GM23338 (cell line): ENCODE measurements around the gene MYO9A. TPM values are rescaled to one million over a fixed set of nuclear protein-coding genes. Genes with fewer than 3 reads are reported as not detected.

Source experiments
- ATAC-seq: fragments of 200-7000 bp; cut with Tn5 transposase; 3 replicates; pipeline ENCODE4 v1.9.1; 2020
- DNase-seq: peaks from one replicate; pipeline ENCODE4 v3.0.0-alpha.2; 2015; ENCODE audit warnings: low spot score
- H2AFZ ChIP-seq: fragments of 200-600 bp; sonication (generic); 2 replicates; pipeline ENCODE4 v1.8.0; 2016; ENCODE audit warnings: antibody characterized with exemption, mild to moderate bottlenecking, moderate library complexity
- H3F3A ChIP-seq: fragments of 200-600 bp; sonication (generic); replicated peaks from 2 replicates; pipeline ENCODE4 v1.8.0; 2017; ENCODE audit warnings: antibody characterized with exemption, mixed run types, low read depth
- H3K27ac ChIP-seq: fragments of 200-600 bp; sonication (generic); 2 replicates; pipeline ENCODE4 v1.6.1; 2016; ENCODE audit warnings: low read depth
- H3K27me3 ChIP-seq: fragments of 200-600 bp; sonication (generic); 2 replicates; pipeline ENCODE4 v1.8.0; 2016; ENCODE audit warnings: mild to moderate bottlenecking, mixed run types, moderate library complexity; ENCODE audit not compliant: insufficient read depth
- H3K36me3 ChIP-seq: fragments of 200-600 bp; sonication (generic); 2 replicates; pipeline ENCODE4 v1.8.0; 2016; ENCODE audit warnings: mild to moderate bottlenecking; ENCODE audit not compliant: insufficient read depth
- H3K4me1 ChIP-seq: fragments of 200-600 bp; sonication (generic); 2 replicates; pipeline ENCODE4 v1.8.0; 2016; ENCODE audit warnings: mild to moderate bottlenecking, moderate library complexity; ENCODE audit not compliant: insufficient read depth
- H3K4me2 ChIP-seq: fragments of 200-600 bp; sonication (generic); 2 replicates; pipeline ENCODE4 v1.7.1; 2017; ENCODE audit warnings: mixed run types
- H3K4me3 ChIP-seq: fragments of 200-600 bp; sonication (generic); 2 replicates; pipeline ENCODE4 v1.6.1; 2016; ENCODE audit warnings: mixed run types
- H3K79me2 ChIP-seq: fragments of 200-600 bp; sonication (generic); replicated peaks from 2 replicates; pipeline ENCODE4 v1.8.0; 2017; ENCODE audit warnings: mild to moderate bottlenecking; ENCODE audit not compliant: insufficient read depth
- H3K9me2 ChIP-seq: fragments of 200-600 bp; sonication (generic); 2 replicates; pipeline ENCODE4 v1.8.0; 2017; ENCODE audit not compliant: insufficient read depth
- H4K20me1 ChIP-seq: fragments of 200-600 bp; sonication (generic); replicated peaks from 2 replicates; pipeline ENCODE4 v1.8.0; 2017; ENCODE audit warnings: mild to moderate bottlenecking; ENCODE audit not compliant: insufficient read depth
- H3K27ac Mint-ChIP-seq: 2 replicates; pipeline ENCODE4 v1.8.0; 2020; ENCODE audit warnings: inconsistent platforms, mild to moderate bottlenecking, moderate library complexity, mixed read lengths
- H3K27me3 Mint-ChIP-seq: 3 replicates; pipeline ENCODE4 v1.8.0; 2022; ENCODE audit warnings: low read depth, mild to moderate bottlenecking, moderate library complexity, mixed read lengths, inconsistent platforms; ENCODE audit not compliant: insufficient read depth, poor library complexity
- H3K36me3 Mint-ChIP-seq: 3 replicates; pipeline ENCODE4 v1.8.0; 2021; ENCODE audit warnings: low read depth, mild to moderate bottlenecking, inconsistent platforms, moderate library complexity, mixed read lengths
- H3K4me1 Mint-ChIP-seq: 3 replicates; pipeline ENCODE4 v1.8.0; 2020; ENCODE audit warnings: mild to moderate bottlenecking, inconsistent platforms, mixed read lengths
- H3K4me3 Mint-ChIP-seq: 3 replicates; pipeline ENCODE4 v1.8.0; 2021; ENCODE audit warnings: moderate library complexity, mild to moderate bottlenecking, inconsistent platforms, mixed read lengths
- H3K9me3 Mint-ChIP-seq: 3 replicates; pipeline ENCODE4 v1.8.0; 2020; ENCODE audit warnings: moderate library complexity, mild to moderate bottlenecking, inconsistent platforms, mixed read lengths
- CREB1 ChIP-seq: fragments of 250-450 bp; sonication (Bioruptor Pico); IDR thresholded peaks from 2 replicates; pipeline ENCODE4 v1.5.0; 2020; ENCODE audit warnings: low read depth, mild to moderate bottlenecking, moderate library complexity
- CTCF ChIP-seq, 2 experiments: fragments of 200-600 bp in 1 of 2; sonication (generic) in 1 of 2; conservative IDR thresholded peaks; 2 replicates each; pipeline versions ENCODE4 v1.5.1 to v1.6.1; 2016 to 2017; ENCODE audit warnings: antibody characterized with exemption in 2 of 2, low read depth in 2 of 2, mild to moderate bottlenecking in 2 of 2, moderate library complexity in 1 of 2
- ETS1 ChIP-seq: IDR thresholded peaks from 2 replicates; pipeline ENCODE4 v1.6.1; 2016; ENCODE audit warnings: antibody characterized with exemption
- EZH2 ChIP-seq: fragments of 200-600 bp; sonication (generic); IDR thresholded peaks from one replicate; pipeline ENCODE4 v1.8.0; 2017; ENCODE audit warnings: antibody characterized with exemption, mild to moderate bottlenecking, low read depth; ENCODE audit not compliant: unreplicated experiment
- EZH2phosphoT487 ChIP-seq: fragments of 200-600 bp; sonication (generic); IDR thresholded peaks from one replicate; pipeline ENCODE4 v1.8.1; 2018; ENCODE audit warnings: antibody characterized with exemption; ENCODE audit not compliant: unreplicated experiment
- JUNB ChIP-seq: IDR thresholded peaks from one replicate; pipeline ENCODE4 v1.6.1; 2016; ENCODE audit warnings: antibody characterized with exemption; ENCODE audit not compliant: unreplicated experiment
- NANOG ChIP-seq: IDR thresholded peaks from 2 replicates; pipeline ENCODE4 v1.6.1; 2016; ENCODE audit warnings: antibody characterized with exemption, borderline replicate concordance
- POLR2AphosphoS5 ChIP-seq: IDR thresholded peaks from 2 replicates; pipeline ENCODE4 v1.6.1; 2016; ENCODE audit warnings: antibody characterized with exemption, low read depth
- REST ChIP-seq: IDR thresholded peaks from one replicate; pipeline ENCODE4 v1.6.1; 2018; ENCODE audit warnings: antibody characterized with exemption; ENCODE audit not compliant: unreplicated experiment
- STAT1 ChIP-seq: IDR thresholded peaks from one replicate; pipeline ENCODE4 v1.6.1; 2016; ENCODE audit warnings: antibody characterized with exemption; ENCODE audit not compliant: unreplicated experiment
- ZNF114 ChIP-seq: fragments of 250-450 bp; sonication (Bioruptor Pico); IDR thresholded peaks from 2 replicates; pipeline ENCODE4 v1.5.0; 2020; ENCODE audit warnings: mild to moderate bottlenecking, moderate library complexity
- polyA plus RNA-seq: library from polyadenylated mRNA; unstranded; fragments of >200 nt; fragmentation: Nextera tagmentation; extraction: Ambion mirVana; gene quantifications from 2 replicates; pipeline ENCODE4 v1.2.1, GENCODE V29; 2016
- total RNA-seq: library from RNA; depleted of rRNA; stranded (reverse); fragments of >200 nt; shearing (Covaris generic); gene quantifications from 2 replicates; pipeline ENCODE4 v1.2.3, GENCODE V29; 2014

The MYO9A gene
- total and polyA plus RNA-seq, 2 experiments from 2014 or later: 11.6 to 32.8 TPM

GRCh38 chr15:72096796-72097195 is 21.2 kb downstream of the MYO9A start:
- H3K4me1 Mint-ChIP-seq: no peaks in the 10 kb centered on the region
- H3K4me3 ChIP-seq: no peak overlapping the region
- H3K79me2 ChIP-seq: peaks cover 7% of the 10 kb centered on the region; the same call in 1 of the 2 replicates
- H3K27ac Mint-ChIP-seq: no peak overlapping the region
- DNase-seq (no peak), ATAC-seq (no peak)
- peaks cover 14% of the 10 kb centered on the region; the same call in 2 of the 3 replicates for H3K36me3 Mint-ChIP-seq
- no peak for TF ChIP-seq EZH2
- no peak for TF ChIP-seq REST
- no peak for TF ChIP-seq POLR2AphosphoS5
- no peak overlapping the region for H3K4me3 Mint-ChIP-seq
- H3K36me3 ChIP-seq: no peaks in the 10 kb centered on the region
- no peak overlapping the region for H3K27ac ChIP-seq
- H3K4me2 ChIP-seq: no peak overlapping the region
- H3K27me3 ChIP-seq: no peaks in the 10 kb centered on the region
- H2AFZ ChIP-seq: no peak overlapping the region
- peaks cover 12% of the 10 kb centered on the region; the same call in 2 of the 3 replicates for H3K9me3 Mint-ChIP-seq
- H3K4me1 ChIP-seq: no peaks in the 10 kb centered on the region
- H3K9me2 ChIP-seq: no peaks in the 10 kb centered on the region
- H3K27me3 Mint-ChIP-seq: no peaks in the 10 kb centered on the region
- peaks cover 5% of the 10 kb centered on the region; the same call in 1 of the 2 replicates for H4K20me1 ChIP-seq
- H3F3A ChIP-seq: no peaks in the 10 kb centered on the region

GRCh38 chr15:72092691-72093090 is 25.3 kb downstream of the MYO9A start:
- Histone ChIP-seq H3K27me3 (no peaks in the 10 kb centered on the region), H3K27ac (no peak overlapping the region), H3F3A (no peaks in the 10 kb centered on the region), H3K4me3 (no peak overlapping the region), H3K4me2 (no peak overlapping the region), H2AFZ (no peak overlapping the region), H4K20me1 (peaks cover 5% of the 10 kb centered on the region; the same call in 1 of the 2 replicates), H3K79me2 (peaks cover 11% of the 10 kb centered on the region; the same call in 1 of the 2 replicates), H3K4me1 (no peaks in the 10 kb centered on the region), H3K9me2 (no peaks in the 10 kb centered on the region), H3K36me3 (no peaks in the 10 kb centered on the region)
- no peaks in the 10 kb centered on the region for H3K4me1 Mint-ChIP-seq
- peaks cover 4% of the 10 kb centered on the region; the same call in 1 of the 3 replicates for H3K9me3 Mint-ChIP-seq
- no peak for DNase-seq
- no peaks in the 10 kb centered on the region for H3K27me3 Mint-ChIP-seq
- H3K4me3 Mint-ChIP-seq: no peak overlapping the region
- H3K27ac Mint-ChIP-seq: no peak overlapping the region
- ATAC-seq: no peak
- peaks cover 7% of the 10 kb centered on the region; the same call in 2 of the 3 replicates for H3K36me3 Mint-ChIP-seq
- TF ChIP-seq STAT1 (no peak), CREB1 (no peak), CTCF (conservative IDR thresholded peaks at IDR 0.05; ENCODE audit: low read depth in 2 of 2) (no peak), EZH2 (no peak), EZH2phosphoT487 (no peak), POLR2AphosphoS5 (no peak), ZNF114 (no peak), JUNB (no peak), NANOG (no peak), ETS1 (no peak)
